ENCODE data around the gene HOXC11. TPM values are rescaled to one million over a fixed set of nuclear protein-coding genes. Genes with fewer than 3 reads are reported as not detected.

HOXC11 gene
- total and polyA plus RNA-seq, 8 donors: not detected

DNA sequence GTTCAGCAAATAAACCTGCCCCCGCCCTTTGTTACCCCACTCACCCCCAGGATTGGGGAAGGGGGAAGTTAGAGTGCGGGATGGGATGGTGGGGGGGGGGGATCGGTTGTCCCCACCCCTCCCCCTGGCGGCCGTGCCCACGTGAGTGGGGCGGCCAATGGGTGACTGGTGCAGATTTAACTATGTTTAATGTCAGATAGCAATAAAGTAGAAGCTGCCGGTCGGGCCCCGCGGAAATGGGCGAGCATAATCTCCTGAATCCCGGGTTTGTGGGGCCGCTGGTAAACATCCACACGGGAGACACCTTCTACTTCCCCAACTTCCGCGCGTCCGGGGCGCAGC, 18.3 kb upstream of the HOXC11 start, which contains the start of gene HOXC12:
TSS of gene HOXC12 (plus strand) at position 210 of the 342 bp plus-strand sequence. CDS start at position 237, 27 bp downstream.
- intact Hi-C loops (cut with DNase I): no loop called here
- Histone ChIP-seq H3K27ac (no peak within 1 kb of the TSS), H3K36me3 (no peaks in the 10 kb centered on the region), H3K4me3 (no peak within 1 kb of the TSS), H3K4me1 (peaks cover 0 to 7% of the 10 kb centered on the region in 2 donors), H3K9me3 (no peaks in the 10 kb centered on the region), H3K27me3 (peaks cover 100% of the 10 kb centered on the region in 2 donors)
- no peak for ATAC-seq
- DNase-seq: no peak
- TF ChIP-seq CTCF (IDR thresholded peaks at IDR 0.05): no peak

GRCh38 chr12:53955036-53955775, 17.7 kb upstream of the HOXC11 start:
- intact Hi-C loops (cut with DNase I): no loop called here
- peaks cover 100% of the 10 kb centered on the region in 2 donors for H3K27me3 ChIP-seq
- H3K27ac ChIP-seq: no peak overlapping the region
- no peaks in the 10 kb centered on the region for H3K9me3 ChIP-seq
- no peak overlapping the region for H3K4me3 ChIP-seq
- H3K4me1 ChIP-seq: peaks cover 0 to 7% of the 10 kb centered on the region in 2 donors
- ATAC-seq: no peak
- no peaks in the 10 kb centered on the region for H3K36me3 ChIP-seq
- peak in 1 of 4 donors; percentile 61 for DNase-seq
- TF ChIP-seq CTCF (IDR thresholded peaks at IDR 0.05): no peak

DNA sequence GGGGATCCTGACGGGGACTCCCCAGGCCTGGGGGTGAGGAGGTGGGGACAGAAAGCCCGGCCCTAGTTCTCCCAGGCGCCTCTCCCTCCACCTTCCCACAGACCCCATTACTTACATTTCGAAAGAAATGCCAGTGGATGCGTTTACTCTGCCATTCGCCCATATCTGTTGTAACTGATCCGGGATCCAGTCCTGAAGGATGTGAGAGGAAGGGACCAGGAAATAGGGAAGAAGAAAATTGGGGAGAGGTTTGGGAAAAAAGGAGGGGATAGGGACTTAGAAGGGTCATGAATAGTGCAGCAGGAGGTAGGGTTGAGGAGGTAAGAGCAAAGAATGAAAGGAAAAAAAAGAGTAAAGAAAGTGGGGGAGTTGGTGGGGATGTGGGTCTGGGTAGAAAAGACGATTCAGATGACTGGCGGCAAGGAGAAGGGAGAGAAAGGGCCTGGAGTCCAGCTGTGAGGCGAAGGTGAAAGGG, 17.1 kb upstream of the HOXC11 start:
- intact Hi-C loops (cut with DNase I): no loop called here
- no peaks in the 10 kb centered on the region for H3K9me3 ChIP-seq
- H3K36me3 ChIP-seq: no peaks in the 10 kb centered on the region
- H3K27me3 ChIP-seq: peaks cover 100% of the 10 kb centered on the region in 2 donors
- ATAC-seq (no peak), DNase-seq (no peak)
- H3K27ac ChIP-seq: no peak overlapping the region
- no peak overlapping the region for H3K4me3 ChIP-seq
- no peak for TF ChIP-seq CTCF (IDR thresholded peaks at IDR 0.05)
- peaks cover 0 to 7% of the 10 kb centered on the region in 2 donors for H3K4me1 ChIP-seq

DNA sequence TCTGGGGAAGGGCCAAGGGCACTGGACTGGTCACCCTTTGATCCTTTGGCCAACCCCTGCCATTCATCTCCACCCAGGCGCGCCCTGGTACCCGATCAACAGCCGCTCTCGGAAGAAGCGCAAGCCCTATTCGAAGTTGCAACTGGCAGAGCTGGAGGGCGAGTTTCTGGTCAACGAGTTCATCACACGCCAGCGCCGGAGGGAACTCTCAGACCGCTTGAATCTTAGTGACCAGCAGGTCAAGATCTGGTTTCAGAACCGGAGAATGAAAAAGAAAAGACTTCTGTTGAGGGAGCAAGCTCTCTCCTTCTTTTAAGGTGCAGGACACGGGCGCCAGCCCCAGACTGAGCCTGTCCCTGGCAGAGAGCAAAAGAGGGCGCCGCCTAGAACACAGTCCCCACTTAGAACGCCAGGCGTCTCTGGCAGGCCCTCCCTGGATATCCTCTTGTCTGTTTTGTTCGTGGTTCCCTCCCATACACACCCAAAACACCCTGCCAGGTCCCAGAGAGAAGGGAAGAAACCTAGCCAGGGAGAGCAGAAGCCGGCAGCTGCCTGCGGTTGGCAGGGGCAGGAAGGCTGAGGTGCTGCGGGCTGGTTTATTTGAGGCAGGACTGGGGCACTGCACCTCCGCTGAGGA, 16.6 kb upstream of the HOXC11 start:
- intact Hi-C loops (cut with DNase I): no loop called here
- Histone ChIP-seq H3K36me3 (no peaks in the 10 kb centered on the region), H3K4me1 (peaks cover 0 to 5% of the 10 kb centered on the region in 2 donors), H3K27ac (no peak overlapping the region), H3K27me3 (peaks cover 100% of the 10 kb centered on the region in 2 donors), H3K4me3 (no peak overlapping the region), H3K9me3 (no peaks in the 10 kb centered on the region)
- DNase-seq (no peak), ATAC-seq (no peak)
- no peak for TF ChIP-seq CTCF (IDR thresholded peaks at IDR 0.05)

- Histone ChIP-seq H3K36me3 (no peaks in the 10 kb centered on the region), H3K27ac (no peak overlapping the region), H3K27me3 (peaks cover 100% of the 10 kb centered on the region in 2 donors), H3K9me3 (no peaks in the 10 kb centered on the region), H3K4me3 (no peak overlapping the region), H3K4me1 (no peaks in the 10 kb centered on the region)
- ATAC-seq: no peak
- intact Hi-C loops (cut with DNase I): no loop called here
- TF ChIP-seq CTCF (IDR thresholded peaks at IDR 0.05): no peak
- peak in 1 of 4 donors; percentile 72 for DNase-seq
Measured at GRCh38 chr12:53956914-53957536, 15.9 kb upstream of the HOXC11 start.

All from left lung (tissue), 10 donors.